HG02885 (cell line): ENCODE data around the gene RAB31.

Experiments used
- ATAC-seq: cut with Tn5 transposase; IDR thresholded peaks from one replicate; pipeline ENCODE4 v1.9.1; 2021; ENCODE audit warnings: mild to moderate bottlenecking; ENCODE audit not compliant: unreplicated experiment, poor library complexity

RAB31 gene

DNA sequence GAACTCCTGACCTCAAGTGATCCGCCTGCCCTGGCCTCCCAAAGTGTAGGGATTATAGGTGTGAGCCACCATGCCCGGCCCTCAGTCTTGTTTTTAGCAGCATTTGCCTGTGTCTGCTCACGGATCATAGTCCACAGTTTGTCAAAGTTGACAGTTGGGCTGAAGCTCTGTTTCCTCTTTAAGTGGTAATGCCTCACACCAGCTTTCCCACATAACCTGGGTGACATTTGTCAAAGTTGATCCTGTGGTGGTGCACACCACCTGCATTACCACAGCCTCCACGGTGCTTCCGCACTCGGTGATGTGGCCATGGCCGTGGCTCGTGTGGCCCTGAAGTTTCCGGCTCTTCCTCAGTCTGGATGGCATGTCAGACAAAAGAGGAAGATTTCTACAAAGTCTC, 27.1 kb downstream of the RAB31 start:
- no peak for ATAC-seq

DNA sequence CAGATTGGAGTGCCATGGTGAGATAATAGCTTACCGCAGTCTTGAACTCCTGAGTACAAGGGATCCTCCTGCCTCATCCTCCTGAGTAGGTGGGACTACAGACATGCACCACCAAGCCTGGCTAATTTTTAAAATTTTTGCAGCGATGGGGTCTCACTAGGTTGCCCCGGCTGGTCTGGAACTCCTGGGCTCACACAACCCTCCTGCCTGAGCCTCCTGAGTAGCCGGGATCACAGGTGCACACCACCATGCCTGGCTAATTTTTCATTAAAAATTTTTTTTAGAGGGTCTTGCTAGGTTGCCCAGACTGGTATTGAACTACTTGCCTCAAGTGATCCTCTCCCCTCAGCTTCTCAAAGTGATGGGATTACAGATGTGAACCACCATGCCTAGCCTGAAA, 27.8 kb downstream of the RAB31 start:
- ATAC-seq: no peak

DNA sequence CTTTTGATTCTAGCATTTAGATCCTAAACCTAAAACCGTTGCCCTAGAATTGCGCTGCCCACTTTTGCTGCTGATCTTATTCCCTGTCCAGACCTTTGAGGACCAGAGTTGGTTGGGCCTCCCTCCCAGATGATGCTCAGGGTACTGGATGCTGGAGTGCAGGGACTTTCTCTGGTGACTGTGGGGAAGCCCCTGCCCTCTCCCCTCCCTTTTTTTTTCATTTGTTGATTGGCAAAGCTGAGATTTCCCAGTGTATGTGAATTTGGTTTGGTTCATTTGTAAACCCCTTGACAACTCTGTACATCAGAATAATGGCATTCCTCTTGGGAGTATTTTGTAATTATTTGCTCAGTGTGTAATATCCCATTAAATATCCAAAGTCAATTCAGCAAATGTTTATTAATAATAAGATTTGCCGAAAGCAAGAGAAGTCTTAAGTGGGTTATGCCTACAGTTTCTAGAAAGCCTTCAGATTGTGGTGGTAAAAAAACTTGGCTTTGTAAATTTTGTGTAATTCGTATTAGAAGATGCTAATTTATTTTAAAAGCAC, 28.3 kb downstream of the RAB31 start:
- no peak for ATAC-seq

DNA sequence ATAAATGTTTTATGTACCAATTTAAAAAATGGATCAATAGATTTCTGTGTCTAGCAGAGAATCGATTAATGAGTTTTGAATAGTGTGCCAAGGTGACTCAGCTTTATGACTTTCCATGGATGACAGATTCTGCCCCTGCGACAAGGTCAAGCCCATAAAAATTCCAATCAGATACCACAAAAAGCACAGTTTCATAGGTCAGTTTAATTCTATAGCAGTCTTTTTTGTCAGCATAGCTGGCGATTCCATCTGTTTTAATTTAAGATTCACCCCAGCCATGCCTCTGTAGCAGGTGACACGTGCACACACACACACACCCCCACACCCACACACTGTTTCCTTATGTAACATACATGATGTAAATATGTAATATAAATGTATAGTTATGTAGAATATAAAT, 28.9 kb downstream of the RAB31 start:
- ATAC-seq: no peak

DNA sequence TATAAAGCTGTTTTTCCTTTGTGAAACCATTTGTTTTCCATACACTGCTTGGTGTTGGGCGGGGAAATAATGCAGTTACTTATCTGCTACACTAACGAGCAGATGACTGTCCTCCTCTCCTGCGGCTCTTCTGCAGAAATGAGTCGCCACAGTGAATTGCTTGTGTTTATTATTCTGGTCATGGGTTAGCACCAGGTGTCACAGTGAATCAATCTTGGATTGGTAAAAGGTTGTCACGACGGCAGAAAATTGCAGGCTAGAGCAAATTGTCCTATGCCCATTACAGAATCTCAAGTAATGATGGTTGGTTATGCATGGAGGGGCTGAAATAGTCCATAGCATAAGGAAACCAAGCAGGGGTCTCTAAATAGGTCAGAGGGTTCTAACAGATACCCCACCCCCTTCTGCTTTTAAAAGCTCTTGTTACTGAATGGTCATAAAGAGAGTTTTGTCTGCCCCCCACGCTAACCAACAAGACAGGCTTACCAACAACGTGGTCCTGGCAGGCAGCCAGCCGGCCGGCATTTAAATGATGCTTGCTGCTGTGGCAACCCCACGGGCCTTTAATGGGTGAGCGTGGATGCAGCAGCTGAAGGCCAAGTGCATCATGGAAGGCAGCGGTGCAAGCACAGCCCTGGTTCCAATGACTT, 29.5 kb downstream of the RAB31 start:
- no peak for ATAC-seq

DNA sequence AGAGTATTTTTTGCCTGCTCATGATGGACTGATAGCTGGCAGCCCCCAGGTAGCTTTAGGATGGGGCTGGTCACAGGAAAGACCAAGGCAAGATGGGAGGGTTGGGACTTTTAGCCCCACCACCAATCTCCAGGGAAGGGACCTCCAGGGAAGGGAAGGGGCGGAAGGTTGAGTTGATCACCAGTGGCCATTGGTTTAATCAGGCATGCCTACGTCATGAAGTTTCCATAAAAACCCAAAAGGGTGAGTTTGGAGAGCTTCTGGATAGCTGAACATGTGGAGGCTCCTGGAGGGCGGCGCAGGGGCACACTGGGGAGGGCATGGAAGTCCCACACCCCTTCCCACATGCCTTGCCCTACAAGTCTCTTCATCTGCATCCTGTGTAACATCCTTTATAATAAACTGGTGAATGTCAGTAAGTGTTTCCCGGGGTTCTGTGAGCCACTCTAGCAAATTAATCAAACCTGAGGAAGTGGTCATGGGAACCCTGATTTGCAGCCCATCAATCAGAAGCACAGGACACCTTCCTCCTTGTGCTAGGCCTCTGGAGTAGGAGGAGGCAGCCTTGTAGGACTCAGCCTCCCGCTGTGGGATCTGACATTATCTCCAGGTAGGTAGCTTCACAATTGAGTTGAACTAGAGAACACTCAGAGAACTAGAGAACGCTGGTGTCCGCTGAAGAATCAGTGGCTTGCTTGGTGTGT, 30.3 kb downstream of the RAB31 start:
- ATAC-seq: no peak

DNA sequence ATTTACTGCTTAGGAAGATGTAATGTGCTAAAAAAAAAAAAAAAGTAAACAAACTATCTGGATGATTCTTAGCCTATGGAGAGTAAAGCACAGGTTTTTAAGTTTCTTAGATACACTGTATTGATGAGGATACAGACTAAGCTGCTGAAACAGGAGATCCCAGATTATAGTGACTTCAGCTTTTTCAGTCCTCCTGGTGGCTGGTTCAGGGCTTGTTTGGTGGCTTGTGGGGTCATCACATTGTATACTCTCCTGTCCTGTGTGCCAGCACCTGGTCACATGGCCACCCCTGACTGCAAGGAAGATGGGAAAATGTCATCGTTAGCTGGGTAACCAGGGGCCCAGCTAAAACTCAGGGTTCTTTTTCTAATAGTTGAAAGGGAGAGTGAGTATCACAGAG, 31.4 kb downstream of the RAB31 start:
- no peak for ATAC-seq

DNA sequence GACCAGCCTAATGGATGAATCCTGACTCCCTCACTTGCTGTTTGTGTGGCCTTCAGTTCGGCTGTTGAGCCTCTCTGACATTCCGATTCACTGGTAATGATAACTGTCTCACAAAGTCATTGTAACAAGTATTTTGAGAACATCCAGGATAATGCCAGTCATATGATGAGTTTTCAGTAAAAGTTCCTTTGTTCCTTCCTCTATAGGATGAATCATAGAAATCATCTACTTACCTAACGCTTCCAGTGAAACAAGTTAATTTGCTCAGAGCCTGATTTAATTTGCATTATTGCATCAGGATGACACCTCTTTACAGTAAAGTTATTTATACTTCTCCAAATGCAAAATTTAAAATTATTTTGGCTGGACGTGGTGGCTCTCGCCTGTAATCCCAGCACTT, 32.0 kb downstream of the RAB31 start:
- ATAC-seq: no peak

DNA sequence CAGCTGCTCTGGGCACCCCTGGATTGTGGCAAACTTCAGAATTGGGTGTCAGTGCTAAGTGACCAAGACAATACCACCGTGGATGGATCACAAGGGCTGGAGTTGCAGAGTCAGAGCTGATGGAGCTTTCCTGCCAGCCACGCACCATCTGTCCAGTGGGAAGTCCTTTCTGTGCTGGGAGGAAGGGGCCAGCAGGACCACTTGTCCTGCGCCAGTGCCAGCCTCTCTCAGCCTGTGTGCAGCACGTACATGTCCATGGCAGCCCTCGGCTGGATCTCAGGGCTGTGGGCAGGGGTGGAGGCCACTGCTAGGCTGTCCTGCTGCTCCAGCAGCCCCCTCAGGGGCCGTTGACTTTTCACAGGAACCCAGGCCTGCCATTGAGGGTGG, 33.3 kb downstream of the RAB31 start:
- ATAC-seq: no peak

DNA sequence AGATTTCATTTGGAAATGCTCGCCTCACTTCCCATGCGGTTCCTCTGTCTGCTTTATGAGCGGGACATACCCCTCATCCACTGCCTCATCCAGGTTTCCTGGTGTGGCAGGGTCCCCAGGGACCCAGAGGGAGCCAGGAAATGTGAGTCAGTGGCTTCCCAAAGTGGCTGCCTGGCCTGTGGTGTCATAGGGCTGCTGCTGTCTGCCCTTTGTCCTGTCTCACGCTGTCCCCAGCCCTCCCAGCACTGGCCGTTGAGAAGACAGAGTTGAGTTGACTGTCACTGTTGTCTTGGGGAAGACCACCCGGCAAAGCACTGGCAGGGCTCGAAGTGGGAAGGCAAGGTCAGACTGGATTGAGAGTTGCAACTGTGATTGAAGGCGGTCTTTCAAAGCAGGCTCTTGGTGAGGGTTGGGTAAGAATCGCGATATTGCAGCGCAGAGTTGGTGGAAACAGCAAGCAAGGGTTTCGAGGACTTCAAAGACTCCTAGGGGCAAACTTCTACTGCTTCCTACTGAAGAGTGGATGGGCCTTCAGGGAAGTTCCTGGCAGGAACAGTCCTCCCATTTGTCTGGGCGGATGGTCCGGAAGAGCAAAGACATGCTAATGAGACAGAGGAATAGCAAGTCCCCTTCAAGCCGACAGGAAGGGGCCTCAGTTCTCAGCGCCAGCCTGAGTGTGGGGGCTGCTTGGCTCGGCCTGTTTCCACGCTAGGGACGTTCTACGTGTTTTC, 33.9 kb downstream of the RAB31 start:
- ATAC-seq: no peak

DNA sequence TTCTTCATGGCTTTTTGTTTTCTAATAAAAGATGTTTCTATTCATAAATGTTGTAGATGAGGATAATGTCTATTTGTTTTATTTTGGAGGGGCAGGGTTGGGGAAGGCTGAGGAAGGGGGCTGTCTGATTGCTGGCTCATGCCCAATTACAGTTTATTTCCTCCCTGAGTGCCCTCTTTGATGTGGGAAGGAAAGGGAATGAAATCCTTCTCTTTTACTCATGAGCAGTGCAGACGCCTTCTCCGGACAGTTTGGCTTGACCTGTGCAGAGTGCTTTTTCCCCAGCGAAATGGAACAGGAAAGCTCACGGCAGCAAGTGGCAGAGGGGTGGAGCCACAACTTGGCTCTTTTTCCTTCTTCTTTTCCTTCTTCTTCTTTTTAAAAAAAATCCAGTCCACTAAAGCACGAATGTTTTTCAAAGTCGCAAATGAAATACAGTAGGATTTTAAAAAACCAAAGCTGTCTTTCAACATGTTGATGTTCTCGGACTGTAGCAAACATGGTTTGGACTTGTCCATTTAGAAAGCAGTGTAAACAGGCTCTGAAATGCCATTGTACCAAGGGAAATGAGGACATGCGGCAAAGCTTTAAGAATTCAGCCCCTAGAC, 34.5 kb downstream of the RAB31 start:
- ATAC-seq: no peak

DNA sequence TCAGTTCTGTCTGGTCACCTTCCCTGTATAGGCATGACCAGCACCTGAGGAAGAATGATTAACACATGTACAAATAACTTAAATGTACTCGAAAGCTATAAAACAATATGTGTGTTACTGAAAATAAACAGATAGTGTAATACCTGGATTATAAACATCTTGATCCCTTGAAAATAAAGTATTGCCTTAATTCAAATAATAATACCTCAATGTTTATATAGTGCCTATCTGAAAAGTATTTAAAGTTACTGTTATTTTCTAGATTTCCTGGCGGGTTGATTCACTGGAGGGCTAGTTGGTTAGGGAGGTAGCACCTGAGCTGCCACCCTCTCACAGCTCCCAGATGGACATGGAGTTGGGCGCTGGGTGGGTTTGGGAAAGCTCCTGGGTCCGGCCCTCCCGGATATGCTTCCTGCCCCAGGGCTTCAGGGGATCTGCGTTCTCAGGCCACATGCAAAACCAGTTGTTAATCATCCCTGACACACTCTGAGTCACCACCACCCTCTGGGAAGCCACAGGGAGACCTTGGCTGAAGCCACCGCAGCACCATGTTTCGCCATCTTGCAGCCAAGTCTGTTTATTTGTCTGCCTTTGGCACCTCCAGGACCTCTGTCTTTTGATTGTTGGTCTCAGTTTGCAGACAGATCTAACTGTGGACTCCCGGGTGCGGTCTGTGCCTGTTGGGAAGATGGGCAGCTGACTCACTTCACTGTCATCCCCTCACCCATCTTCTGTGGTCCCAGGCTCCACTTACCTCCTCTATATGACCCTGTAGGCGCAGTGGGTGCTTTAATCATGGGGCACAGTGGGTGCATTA, 35.3 kb downstream of the RAB31 start:
- no peak for ATAC-seq

DNA sequence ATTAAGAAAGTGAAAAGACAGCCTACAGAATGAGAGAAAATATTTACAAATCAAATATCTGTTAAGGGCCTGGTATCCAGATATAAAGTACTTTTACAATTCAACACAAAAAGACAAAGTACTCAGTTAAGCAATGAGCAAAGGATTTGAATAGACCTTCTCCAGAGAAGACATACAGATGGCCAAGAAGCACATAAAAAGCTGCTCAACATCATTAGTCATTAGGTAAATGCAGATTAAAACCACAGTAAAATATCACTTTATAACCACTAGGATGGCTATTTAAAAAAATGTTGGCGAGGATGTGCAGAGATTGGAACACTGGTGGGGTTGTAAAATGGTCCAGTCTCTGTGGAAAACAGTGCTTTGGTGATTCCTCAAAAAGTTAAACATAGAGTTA, 38.9 kb downstream of the RAB31 start:
- no peak for ATAC-seq

DNA sequence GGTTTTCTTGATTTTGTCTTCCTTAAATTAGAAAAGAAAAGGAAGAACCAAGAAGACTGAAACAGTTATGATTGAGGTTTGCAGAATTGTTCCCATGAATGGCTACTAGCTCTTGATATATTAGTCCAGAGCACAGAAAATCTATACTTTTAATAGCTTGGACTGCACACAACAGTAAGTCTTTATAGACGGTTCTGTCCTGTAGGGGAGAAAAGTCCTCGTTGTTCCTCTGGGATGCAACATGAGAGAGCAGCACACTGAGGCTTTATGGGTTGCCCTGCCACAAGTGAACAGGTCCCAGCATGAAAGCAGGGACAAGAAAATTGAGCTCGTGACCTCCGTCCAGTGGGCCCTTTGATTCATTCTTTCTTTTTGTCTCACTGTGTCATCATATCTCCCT, 41.5 kb downstream of the RAB31 start:
- ATAC-seq: no peak

DNA sequence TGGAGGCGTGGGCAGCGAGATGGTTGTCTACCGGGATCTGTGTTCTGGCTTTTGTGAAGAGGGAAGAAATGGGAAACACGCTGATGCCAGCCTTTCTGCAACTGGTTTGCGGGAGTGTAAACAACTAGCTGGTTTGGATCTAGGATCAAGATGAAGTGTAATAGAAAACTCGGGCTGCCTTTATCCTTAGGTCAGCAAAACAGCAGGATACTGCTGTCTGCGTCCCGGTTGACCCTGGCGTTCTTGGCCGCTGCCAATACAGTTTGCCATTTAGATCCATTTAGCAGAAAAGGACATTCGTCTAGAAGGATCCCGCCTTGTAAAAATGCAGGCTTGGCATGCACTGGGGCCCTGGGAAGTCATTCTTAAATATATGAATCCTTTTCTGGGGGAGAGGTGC, 42.0 kb downstream of the RAB31 start:
- no peak for ATAC-seq

DNA sequence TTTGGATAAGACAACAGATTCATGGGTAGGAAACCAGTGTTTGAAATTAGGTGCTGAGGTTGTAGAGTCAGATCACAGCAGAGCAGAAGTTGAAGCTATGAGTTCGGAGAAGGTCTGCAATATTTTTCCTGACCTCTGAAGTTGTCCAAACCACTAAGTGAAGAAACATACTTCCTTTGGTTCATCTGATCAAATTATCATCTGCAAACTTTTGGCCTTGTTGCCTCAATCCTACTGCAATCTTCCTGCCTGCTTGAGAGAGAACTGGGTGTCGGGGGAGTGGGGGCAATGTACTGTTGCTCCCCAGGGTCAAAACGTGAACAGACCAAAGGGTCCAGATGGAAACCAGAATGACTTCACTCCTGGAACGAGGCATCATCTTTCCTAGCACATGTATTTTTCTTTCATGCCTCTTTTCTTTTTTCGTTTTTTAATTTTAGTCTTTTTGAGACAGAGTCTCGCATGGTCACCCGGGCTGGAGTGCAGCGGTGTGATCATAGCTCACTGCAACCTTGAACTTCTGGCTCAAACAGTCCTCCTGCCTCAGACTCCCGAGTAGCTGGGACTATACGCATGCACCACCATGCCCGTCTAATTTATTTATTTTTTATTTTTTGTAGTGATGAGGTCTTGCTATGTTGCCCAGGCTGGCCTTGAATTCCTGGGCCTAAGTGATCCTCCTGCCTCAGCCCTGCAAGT, 42.7 kb downstream of the RAB31 start:
- ATAC-seq: no peak

DNA sequence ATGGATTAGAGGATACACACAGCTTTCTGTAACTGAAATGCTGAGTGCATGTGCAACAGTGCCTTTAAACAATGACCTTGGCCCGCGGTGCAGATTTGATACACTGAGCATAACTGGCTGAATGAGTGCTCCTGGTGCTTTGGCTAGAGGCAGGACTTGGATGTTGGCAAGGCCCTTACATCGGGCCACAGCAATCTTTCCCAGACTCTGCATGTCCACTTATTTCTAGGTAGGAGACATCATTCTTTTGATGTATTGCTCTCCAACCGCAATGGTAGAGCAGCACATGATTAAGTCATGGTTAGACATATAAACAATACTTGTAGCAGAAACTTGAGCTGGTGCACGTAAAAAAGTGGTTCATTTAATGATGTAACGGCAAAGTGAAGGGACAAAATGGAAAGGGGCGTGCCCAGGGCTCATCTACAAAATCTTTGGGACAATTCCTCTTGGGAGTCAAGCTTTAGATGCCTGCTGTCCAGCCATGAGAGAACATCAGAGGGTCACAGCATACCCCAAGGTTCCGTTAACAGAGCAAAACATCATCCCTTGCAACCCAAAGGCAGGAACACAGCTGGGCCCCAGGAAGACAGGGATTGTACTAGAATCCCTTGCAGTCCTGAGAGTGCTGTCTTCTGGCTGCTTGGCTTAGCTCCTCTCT, 43.4 kb downstream of the RAB31 start:
- ATAC-seq: no peak

DNA sequence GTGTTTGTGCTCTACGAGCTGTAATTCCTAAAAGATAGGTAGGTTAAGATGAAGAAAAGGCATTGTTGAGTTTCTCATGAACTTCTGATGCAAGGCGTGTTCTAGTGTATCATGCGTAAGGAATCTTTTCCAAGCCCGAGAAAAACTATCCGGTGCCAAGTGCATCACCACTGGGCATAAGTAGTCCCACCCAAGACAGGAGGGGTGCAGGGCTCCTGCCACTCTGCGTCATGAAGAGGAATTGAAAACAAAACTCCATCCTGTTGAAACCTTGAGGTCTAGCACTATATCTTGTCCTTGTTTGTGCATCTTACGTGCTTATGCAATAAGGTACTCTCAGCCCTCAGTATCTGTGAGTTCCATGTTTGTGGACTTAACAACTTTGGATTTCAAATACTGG, 45.7 kb downstream of the RAB31 start:
- no peak for ATAC-seq

DNA sequence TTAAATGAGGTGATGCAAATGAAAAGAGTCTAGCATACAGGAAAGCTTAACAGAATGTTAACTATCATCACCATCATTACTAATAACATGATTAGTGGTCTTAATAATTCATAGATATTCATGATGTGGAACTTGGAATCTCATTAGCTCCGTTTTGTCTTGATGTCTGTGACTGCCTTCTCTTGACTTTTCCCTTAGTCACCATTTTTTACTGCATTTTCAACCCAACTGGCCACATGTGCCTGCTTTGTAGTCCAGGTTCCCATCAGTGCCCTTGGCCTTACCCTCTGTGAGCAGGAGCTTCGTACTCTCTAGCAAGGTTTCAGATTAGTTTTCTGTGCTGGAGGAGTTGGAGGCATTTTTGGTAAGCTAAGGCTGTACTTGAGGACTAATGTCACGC, 47.0 kb downstream of the RAB31 start:
- no peak for ATAC-seq
